ENCODE results near the gene ITK.

Gene ITK

DNA sequence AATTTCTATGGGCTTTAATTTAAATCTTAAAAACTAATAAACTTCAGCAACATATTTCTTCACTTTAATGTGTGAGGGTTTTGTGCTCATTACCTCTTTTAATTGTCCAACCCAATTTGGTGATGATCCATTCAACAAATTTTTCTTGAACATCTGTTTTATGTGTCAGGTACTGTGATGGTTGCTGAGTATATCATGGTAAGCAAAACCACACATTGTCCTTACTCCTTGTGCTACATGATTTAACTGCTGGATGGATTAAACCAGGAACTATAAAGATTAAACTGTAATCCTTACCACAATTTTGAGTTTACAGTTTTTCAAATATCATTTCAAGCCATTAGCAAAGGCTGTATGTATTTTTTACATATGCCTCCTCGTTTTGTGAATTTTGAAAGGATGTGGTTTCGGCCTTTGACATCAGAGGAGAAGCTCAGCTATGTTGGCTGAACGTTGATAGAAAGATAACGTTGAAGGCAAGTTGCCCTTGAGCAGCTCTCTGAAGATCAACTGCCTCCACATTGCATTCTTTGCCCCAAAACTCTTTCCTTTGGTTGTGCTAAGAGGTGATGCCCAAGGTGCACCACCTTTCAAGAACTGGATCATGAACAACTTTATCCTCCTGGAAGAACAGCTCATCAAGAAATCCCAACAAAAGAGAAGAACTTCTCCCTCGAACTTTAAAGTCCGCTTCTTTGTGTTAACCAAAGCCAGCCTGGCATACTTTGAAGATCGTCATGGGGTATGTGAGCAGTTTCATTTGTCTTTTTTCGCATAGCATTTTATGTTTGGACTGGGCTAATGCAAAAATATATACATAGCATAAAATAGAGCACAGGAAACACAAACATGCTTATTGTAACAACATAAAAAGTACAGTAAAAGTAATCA lies at the start of gene ITK:
Gene ITK (plus strand): TSS at position 467 of the 891 bp plus-strand sequence. CDS start 138 bp downstream, at position 605.
- DNase-seq: no peak

DNA sequence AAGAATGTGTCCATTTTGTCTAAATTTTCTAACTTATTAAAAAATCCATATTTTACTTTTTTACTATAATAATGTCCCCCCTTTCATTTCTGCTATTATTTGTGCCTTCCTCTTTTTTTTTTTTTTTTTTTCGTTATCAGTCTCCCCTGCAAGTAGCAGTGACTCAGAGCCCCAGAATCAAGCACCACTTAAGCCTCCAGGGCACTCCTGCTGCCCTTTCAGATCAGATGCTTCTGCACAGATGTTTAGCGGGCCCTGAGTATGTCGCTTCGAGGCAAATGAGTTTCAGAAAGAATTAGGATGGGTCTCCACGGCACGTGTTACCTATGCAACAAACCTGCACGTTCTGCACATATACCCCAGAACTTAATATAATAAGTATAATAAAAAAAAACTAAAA lies 49.7 kb upstream of the ITK start:
- DNase-seq: no peak

DNA sequence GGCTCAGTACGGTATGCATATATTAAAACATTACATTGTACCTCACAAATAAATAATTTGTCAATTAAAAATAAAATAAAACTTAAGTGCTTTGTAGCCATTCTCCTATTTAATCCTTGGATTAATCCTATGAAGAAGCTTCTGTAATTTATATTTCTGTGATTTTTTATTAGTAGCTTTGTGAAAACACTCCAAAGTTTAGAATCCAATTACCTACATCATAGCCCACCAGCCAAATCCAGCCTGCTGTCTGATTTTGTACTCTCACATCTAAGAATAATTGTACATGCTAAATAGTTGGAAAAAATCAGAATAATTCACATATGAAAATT lies 48.4 kb upstream of the ITK start:
- DNase-seq: no peak

DNA sequence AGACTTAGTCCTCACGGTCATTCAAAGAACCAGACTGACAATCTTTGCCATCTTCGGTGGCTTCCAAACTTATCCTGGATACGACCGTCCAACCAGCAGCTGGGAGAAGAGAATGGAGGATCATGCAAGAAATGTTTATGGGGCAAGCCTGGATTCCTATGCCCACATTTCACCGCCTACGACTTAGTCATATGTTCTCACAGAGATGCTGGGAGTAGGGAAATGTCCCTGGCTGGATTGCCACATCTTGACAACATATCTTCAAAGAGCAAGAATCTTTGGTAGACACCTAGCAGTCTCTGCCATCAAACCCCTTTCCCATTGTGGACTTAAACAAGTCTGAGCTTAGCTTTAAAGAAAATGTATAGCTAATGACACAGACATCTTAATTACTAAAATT lies 42.9 kb upstream of the ITK start:
- DNase-seq: no peak

DNA sequence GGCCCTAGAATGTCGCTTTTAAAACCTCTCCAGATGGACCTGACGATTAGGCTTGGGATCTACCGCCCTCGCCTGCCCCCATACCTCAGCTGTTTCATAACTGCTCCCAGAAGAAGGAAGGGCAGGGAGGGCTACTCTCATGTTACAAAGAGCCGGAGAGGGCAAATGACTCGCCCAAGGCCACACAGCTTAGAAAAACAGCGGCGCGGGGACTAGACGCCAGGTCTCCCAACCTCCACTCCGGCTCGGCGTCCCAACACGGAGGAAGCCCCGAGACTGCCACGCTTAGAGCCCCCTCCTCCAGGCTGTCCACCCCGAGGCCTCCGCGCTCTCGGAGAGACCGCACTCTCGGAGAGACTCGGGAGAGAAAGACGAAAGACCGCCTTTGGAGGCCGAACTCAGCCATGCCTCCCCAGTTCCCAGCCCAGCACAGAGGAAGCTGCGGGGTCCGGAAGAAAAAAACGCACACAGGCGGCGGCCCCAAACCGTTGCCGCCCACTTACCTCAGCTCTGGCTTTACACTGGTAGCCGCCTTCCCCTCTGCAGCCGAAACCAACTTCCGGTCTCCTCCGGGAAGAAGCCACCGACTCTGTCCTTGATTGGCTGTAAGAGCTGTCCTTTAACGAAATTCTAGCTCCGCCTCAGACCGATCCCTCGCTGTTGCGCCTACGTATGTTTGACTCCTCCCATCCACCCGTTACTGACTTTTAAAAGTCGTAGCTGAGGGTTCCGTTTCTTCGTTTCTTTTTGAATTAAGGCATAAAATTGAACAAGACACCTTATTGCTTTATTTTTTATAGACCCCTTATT lies 38.1 kb upstream of the ITK start, which contains the start of gene MED7:
Gene MED7 (minus strand): TSS at position 549 of the 810 bp plus-strand sequence. CDS start 3,434 bp downstream, outside the sequence.
- peak; percentile 96 for DNase-seq

DNA sequence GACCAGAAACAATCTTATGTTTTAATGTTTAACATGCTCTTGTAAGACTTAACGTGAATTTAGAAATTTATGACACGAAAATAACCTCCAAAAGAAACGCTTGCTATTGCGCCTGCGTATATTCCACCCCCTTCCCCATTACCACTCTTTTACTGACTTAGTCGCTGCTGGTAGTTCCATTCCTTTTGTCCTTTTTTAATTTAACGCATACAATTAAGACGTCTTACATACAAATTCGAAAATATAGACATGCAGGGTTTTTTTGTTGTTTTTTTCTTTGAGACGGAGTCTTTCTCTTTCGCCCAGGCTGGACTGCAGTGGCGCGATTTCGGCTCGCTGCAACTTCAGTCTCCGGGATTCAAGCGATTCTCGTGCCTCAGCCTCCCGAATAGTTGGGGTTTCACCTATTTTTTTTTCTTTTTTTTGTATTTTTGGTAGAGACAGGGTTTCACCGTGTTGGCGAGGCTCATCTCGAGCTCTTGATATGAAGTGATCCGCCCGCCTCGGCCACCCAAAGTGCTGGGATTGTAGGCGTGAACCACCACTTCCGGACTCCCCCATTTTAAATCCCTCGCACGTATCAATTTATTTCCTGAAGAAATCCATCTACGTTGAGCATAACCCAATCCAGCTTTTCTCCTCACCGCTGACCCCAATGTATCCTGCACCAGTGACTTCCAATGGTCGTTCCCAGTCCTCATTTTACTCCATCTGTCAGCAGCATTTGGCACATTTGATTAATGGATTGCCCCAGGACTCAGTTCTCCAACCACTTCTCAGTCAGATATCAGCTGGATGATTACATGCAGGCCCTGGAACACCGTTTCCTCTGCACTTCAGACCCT lies 37.3 kb upstream of the ITK start:
- peak; percentile 39 for DNase-seq

DNA sequence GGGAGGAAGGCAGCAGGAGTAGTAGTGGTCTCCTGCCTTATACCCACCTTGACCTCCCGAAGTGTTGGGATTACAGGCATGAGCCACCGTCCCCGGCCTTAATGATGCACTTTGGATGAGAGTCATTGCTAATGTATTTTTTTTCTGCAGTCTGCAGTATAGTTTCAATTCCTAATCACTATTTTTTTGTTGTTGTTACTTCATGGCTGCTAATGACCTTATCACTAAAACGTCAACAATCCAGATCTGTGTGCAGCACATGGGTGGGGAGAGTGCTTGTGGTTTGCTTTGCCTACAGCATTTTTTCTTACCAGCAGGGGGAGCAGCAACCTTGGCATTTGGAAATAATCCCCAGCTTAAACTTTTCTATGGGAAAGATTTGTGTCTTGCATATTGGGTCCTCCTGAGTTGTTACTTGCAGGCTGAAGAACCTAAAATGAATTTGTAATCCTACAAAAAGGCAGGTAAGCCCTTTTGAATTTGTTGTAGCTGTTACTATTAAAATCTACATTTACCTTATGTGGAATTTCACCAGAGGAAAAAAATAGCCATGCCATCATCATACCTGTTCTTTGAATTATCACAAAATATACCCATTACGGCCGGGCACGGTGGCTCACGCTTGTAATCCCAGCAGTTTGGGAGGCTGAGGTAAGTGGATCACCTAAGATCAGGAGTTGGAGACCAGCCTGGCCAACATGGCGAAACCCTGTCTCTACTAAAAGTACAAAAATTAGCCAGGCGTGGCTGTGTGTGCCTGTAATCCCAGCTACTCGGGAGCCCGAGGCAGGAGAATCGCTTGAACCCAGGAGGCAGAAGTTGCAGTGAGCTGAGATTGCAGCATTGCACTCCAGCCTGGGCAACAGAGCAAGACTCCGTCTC lies 31.7 kb upstream of the ITK start:
- no peak for DNase-seq

DNA sequence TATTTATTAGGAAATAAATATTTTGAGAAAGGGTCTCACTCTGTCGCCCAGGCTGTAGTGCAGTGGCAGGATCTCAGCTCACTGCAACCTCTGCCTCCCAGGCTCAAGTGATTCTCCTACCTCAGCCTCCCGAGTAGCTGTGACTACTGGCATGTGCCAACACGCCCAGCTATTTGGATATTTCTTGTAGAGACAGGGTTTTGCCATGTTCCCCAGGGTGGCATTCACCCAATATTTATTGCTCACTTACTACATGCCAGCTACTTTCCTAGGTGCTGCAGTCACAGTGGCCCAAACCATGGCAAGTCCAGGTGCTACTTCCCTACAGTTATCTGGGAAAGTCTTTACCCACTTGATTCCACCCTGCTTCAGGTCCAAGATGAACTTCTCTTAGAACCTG lies 29.6 kb upstream of the ITK start:
- no peak for DNase-seq

DNA sequence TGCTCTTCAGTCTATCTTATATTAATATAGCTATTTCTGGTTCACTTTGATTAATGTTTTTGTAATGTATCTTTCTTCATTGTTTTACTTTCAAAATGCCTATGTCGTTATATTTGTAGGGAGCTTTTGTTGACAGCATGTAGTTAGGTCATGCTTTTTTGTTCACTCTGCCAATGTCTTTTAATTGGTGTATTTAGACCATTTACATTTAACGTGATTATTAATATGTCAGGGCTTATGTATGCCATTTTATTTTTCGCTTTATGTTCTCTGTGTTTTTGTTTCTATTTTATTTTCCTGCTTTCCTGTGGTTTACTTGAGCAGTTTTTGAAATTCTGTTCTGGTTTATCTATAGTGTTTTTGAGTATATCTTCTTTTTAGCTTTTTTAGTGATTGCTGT lies 25.3 kb upstream of the ITK start:
- DNase-seq: no peak

DNA sequence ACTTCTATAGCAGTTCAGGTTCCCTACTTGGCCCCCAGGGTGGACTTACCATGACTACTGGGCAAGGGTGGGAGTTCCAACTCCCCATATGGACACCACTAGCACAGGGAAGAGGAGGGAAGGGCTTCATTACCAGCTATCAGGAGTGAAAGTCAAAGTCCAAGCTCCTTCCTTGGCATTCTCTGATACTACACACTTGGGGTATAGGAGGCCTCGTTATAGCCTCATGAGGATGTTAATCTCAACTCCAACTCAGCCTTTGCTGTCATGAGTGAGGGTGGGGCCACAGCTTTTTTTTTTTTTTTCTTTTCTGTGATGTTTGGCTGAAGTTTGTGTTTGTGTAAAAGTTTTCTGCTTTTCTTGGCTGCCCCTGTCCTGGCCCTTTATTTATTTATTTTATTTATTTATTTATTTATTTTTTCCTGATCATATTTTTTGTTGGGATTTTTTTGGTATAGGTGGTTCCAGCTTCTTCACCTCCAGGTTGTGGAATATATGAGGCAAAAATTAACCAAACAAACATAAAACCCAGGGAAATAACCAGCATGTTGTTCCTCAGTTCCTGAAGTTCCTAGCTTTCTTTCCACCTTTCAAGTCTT lies 23.2 kb upstream of the ITK start:
- no peak for DNase-seq

DNA sequence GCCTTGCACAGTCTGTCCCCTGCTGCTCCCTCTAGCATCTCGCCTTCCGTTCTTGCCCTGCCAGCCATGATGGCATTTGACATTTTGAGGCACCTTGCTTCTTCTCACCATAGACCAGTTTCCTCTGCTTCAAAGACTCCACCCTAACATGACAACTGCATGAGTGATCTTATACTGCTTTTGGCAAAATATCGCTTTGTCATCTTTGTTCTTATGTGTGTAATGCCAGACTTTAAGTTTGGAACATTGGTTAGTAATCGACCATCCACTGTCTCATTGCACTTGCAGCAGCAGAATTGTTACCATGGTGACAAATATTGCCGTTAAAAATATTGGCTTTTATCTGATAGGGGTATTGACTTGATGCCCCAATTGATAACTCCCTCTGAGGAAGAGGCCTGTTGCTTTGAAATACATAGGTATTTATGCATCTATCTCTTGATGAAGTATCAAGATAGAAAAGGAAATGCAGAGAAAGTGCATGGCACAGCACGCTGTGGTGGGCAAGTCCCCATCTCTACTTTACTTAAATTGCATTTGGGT lies 21.4 kb upstream of the ITK start:
- DNase-seq: no peak

DNA sequence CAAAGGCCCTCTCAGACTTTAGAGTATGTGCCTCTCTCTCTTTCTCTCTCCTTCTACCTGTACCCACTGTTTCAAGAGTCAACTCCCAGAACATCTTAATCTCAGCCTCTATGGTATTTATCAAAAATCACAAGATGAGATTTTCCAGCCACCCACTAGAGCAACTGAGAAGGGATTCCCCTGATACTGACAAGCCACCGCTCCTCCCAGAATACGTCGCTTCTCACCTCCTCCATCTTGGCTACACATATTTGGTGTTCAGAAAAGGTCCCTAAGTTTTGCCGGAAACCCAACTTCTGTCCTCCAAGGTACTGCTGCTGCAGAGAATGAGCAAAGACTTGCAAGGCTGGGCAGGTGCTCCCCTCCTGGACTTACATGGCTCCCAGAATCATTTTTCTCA lies 20.6 kb upstream of the ITK start:
- no peak for DNase-seq

DNA sequence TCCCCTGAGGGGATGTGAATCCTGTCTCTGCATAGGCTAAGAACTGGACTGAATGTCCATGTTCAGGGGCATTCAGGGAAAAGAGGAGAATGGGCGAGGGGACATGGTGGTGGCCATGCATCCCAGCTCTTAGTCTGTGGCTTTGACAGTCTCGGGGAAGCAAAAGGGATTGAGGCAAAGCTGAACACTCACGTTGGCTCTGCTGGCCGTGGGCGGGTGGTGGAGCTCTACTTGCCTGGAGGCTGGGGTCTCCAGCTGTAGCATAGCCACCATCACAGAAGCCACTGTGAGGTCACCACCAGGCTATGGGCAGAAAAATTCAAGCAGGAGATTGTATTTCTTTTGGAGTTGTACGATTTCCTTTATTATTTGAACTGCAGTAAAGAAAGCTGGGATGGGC lies 18.6 kb upstream of the ITK start:
- DNase-seq: no peak

DNA sequence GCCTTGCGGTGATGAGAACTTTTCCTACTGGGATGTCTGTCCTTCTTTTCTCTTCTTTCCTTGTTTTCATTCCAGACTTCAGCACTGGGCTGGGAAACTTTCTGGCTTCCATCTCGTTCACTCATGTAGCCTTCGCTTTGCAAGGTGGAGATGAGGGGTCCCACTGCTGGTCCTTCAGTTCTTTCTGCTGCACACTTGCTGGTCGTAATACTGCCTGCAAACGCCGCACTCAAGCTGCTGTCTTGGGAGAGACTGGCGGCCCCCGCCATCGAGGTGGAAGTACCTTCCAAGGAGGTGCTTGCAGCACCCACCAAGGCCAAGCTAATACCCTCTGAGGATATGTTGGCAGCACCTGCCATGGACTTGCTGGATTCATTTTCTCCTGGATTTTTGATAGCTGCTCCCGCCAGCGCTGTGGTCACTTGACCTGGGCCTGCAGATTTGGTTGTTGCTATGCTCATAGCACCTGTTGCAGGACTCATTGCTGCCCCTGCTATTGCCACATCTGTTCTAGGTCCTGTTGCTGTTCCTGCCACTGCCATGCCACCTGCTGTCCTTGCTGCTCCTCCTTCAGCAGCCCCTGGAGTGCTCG lies 17.6 kb upstream of the ITK start:
- DNase-seq: no peak

DNA sequence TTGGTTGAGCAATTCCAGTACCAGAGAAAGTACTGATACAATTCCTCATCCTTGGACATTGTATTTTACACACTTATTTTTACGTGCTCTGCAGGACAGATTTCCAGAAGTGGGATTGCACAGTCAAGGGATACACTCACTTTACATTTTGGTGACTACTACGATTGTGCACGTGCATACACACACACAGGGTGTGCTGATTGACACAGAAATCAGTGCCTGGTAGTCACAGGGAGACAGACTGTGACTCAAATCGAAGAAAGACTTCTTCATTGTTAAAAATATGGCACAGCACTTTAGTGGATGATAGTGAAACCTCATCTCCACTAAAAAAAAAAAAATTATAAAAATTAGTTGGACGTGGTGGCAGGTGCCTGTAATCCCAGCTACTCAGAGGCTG lies 16.1 kb upstream of the ITK start:
- no peak for DNase-seq

DNA sequence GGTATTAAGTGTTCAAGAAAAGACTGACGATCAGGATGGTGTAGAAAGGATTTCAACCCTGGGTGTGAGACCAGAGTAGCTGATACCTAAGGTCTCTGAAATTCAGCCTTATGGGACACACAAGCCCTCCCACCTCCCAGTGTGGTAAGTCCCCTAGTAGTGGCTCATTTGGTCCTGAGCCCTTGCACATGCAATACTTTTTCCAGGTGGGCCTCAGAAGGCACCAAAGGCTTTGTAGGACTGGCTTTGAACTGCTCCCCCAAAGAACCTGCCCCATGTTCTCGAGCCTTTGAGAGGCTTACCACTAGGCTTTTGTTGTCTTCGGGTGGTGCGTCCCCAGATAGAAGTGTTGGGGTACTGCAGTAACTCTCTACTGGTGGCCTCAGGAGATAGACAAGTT lies 15.4 kb upstream of the ITK start:
- no peak for DNase-seq

DNA sequence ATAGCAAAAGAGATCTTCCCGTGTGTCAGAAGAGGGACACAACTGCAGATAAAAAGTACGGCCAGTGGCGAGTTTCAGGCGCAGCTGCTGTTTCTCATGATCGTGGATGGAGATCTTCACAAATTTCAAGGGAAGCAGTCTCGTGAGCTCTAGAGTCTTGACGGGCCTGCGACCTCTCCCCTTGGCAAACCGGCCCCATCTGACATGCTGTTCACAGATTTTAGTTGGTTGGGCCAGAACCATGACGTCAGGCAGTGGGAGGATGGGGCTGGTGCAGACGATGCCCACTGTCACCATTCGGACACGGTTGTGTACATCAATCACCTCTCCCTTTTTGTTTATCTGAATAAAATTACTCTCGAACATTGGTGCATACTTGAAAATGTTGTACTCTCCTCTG lies 15.0 kb upstream of the ITK start:
- no peak for DNase-seq

DNA sequence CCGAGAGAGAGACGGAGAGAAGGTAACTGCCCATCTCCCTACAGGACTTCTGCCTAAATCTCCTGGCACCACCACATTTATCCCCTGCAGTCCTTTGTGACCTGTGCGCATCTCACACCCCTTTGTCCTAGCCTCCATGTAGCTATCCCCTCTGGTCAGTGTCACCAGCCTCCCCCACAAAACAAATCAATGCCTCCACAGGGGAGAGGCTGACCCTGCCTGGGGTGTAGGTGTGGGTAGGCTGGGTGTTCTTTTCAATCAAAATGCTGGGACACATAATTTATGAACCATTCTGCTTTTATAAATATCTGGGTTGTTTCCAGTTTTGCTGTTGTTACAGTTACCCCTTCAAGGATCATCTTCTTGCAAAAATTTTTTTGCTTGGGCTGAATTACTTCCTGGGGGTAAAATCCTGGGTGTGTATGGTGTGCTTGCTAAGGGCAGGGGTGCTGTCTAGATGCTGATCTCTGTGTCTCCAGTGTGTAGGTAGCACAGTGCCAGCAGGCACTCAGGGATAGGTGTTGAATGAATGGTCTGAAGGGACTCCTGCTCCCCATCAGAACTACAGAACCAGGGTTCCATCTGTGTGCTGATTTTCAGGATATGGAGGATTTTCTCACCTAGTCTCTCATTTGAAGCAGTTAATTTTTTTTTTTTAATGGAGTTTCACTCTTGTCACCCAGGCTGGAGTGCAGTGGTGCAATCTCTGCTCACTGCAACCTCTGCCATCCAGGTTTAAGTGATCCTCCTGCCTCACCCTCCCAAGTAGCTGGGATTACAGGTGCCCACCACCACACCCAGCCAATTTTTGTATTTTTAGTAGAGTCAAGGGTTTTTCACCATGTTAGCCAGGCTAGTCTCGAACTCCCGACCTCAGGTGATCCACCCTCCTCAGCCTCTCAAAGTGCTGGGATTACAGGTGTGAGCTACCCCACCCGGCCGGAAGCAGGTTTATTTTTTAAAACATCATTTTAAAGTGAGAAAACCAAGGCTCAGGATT lies 14.1 kb upstream of the ITK start, which contains the start of gene GARIN3:
Gene GARIN3 (minus strand): TSS at position 51 of the 1,000 bp plus-strand sequence. CDS start 96 bp downstream, outside the sequence.
- no peak for DNase-seq

DNA sequence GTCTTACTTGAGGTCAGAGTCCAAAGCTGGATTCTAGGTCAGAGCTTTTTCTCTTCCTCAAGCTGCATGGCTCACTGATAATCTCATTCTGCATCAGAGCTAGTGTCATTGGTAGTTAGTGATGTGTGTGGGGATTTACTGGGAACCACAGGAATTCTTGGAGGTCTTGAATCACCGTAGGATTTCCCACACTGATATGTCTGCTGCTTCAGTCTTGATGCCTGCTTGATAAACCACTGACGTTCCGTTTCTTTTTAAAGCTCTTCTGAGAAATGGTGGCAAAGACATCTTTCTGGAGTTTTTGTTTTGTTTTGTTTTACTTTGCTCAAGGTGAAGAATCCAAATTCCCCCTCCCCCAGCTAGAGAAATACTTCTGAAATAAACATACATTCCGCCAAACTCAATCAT lies 13.4 kb upstream of the ITK start:
- no peak for DNase-seq

DNA sequence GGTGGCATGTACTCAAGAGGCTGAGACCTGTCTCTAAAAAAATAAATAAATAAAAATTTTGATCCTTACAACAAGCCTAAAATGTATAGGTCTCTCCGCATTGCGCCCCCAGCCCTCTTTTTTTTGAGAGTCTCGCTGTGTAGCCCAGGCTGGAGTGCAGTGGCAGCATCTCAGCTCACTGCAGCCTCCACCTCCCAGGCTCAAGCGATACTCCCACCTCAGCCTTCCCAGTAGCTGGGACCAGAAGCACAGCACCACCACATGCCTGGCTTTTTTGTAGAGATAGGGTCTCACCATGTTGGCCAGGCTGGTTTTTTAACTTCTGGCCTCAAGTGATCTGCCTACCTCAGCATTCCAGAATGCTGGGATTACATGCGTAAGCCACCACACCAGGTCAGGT lies 12.4 kb upstream of the ITK start:
- DNase-seq: no peak

All from SHP77 treated with DMSO at 0.1 percent for 48 hours (cell line).